Subcutaneous adipose tissue (tissue), 4 donors: ENCODE data around the gene DPEP3. TPM values are rescaled to one million over a fixed set of nuclear protein-coding genes. Genes with fewer than 3 reads are reported as not detected.

Source experiments
- total RNA-seq, 4 donors: library from RNA; depleted of rRNA; stranded (reverse); fragments of >200 nt; gene quantifications; one replicate each; pipeline ENCODE4 v1.1.0, GENCODE V29; 2016
- TF ChIP-seq, protein P1 (sequence below): fragments of 450-650 bp; IDR thresholded peaks from one replicate; pipeline ENCODE4 v1.5.1; 2016; ENCODE audit warnings: low read depth, mild to moderate bottlenecking, control low read depth, antibody characterized with exemption, moderate library complexity

The DPEP3 gene
- total RNA-seq, 4 donors from 2014 or later: 0.22 TPM; not detected in 3

GRCh38 chr16:68013440-68013839, 33.1 kb upstream of the DPEP3 start:
- TF ChIP-seq, protein P1, sequence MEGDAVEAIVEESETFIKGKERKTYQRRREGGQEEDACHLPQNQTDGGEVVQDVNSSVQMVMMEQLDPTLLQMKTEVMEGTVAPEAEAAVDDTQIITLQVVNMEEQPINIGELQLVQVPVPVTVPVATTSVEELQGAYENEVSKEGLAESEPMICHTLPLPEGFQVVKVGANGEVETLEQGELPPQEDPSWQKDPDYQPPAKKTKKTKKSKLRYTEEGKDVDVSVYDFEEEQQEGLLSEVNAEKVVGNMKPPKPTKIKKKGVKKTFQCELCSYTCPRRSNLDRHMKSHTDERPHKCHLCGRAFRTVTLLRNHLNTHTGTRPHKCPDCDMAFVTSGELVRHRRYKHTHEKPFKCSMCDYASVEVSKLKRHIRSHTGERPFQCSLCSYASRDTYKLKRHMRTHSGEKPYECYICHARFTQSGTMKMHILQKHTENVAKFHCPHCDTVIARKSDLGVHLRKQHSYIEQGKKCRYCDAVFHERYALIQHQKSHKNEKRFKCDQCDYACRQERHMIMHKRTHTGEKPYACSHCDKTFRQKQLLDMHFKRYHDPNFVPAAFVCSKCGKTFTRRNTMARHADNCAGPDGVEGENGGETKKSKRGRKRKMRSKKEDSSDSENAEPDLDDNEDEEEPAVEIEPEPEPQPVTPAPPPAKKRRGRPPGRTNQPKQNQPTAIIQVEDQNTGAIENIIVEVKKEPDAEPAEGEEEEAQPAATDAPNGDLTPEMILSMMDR: no peak

GRCh38 chr16:68009157-68009735, 28.9 kb upstream of the DPEP3 start:
- TF ChIP-seq, protein P1: no peak

GRCh38 chr16:68005786-68006286, 25.5 kb upstream of the DPEP3 start:
- TF ChIP-seq, protein P1: no peak

GRCh38 chr16:68005211-68005610, 24.9 kb upstream of the DPEP3 start:
- TF ChIP-seq, protein P1: no peak

DNA sequence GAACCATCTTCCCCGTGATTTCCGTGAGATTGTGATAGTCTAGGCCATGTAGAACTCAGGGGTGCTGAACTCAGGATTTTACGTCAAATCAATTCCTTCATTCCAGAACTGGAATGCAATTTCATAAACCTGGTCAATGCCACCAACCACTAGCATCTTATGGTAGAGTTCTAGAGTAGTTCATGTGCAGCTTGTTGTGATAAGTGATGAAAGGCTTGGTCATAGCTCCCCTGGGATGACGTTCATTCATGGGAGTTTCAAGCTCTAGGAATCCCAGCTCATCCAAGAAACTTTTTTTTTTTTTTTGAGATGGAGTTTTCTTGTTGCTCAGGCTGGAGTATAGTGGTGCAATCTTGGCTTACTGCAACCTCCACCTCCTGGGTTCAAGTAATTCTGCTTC, 22.7 kb upstream of the DPEP3 start:
- TF ChIP-seq, protein P1: no peak

DNA sequence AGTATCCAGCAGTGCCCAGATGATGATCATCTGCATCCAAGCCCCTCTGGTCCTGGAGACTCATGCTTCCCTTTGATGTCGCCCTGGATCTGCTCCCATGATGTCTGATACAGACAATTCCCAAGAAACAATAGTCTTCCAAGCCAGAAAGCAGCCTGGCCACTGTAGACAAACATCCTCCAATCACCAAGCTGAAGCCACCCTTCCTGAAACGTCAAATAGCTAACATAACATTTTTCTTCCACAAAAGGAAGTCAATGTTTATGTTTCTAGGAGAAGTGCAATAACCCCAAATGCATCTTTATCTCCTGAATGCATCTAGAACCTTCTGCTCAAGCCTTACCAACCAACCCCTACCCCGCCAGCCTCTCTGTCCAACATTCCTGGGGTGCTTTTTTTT, 20.2 kb upstream of the DPEP3 start:
- TF ChIP-seq, protein P1: no peak

- TF ChIP-seq, protein P1: no peak
These were observed 19.7 kb upstream of the DPEP3 start for GRCh38 chr16:67999985-68000384.
